HCT116 (cell line): ENCODE data around the gene ZNF311. TPM values are rescaled to one million over a fixed set of nuclear protein-coding genes. Genes with fewer than 3 reads are reported as not detected.

Experiments
- ATAC-seq: fragments of 200-7000 bp; cut with Tn5 transposase; 2 replicates; pipeline ENCODE4 v1.9.1; 2020; ENCODE audit warnings: mild to moderate bottlenecking, moderate library complexity
- BruUV-seq: library from RNA; stranded (reverse); fragments of 400-500 nt; replicated peaks from 2 replicates; lab custom pipeline; 2021; lab: Mats Ljungman, UMichigan
- CTCF ChIA-PET: fragments of 300-600 bp; sonication (Branson Sonifier 250); formaldehyde crosslinking; loops from one replicate; lab custom pipeline; 2021; ENCODE audit warnings: antibody characterized with exemption; lab: Charles Lee
- POLR2A ChIA-PET: fragments of 300-600, 350-600 bp; sonication (Branson Sonifier 250); formaldehyde crosslinking; loops from one replicate; lab custom pipeline; 2021; ENCODE audit warnings: antibody characterized with exemption; lab: Charles Lee
- RAD21 ChIA-PET, 2 experiments: fragments of 300-600 bp; sonication (Branson Sonifier 250); formaldehyde crosslinking; loops; one replicate each; lab custom pipeline; 2023; ENCODE audit warnings: low total read pairs in 2 of 2; ENCODE audit not compliant: uncharacterized antibody in 2 of 2, unreplicated experiment in 2 of 2, low non-redundant PET in 1 of 2; lab: Charles Lee
- DNase-seq: peaks from one replicate; pipeline ENCODE4 v3.0.0-alpha.2; 2010; ENCODE audit warnings: low read depth, low spot score
- H2AFZ ChIP-seq: fragments of 200-600 bp; shearing (Covaris generic), sonication (generic); 2 replicates; pipeline ENCODE4 v1.6.1; 2017; ENCODE audit warnings: low read depth, mixed run types, mixed read lengths, antibody characterized with exemption, low read length; ENCODE audit not compliant: poor library complexity, severe bottlenecking
- H3K27ac ChIP-seq: 2 replicates; pipeline ENCODE4 v1.5.1; 2012; ENCODE audit warnings: low read depth, low read length
- H3K27me3 ChIP-seq: fragments of 200-600 bp; sonication (generic); 2 replicates; pipeline ENCODE4 v1.6.1; 2016; ENCODE audit warnings: mixed run types, low read length, mixed read lengths; ENCODE audit not compliant: insufficient read depth
- H3K36me3 ChIP-seq, 2 experiments: fragments of 200-500 bp in 1 of 2; fragments of 200-600 bp in 1 of 2; sonication (Bioruptor generic) in 1 of 2; sonication (generic) in 1 of 2; 2 replicates each; pipeline versions ENCODE4 v1.5.1 to v1.6.1; 2014 to 2016; ENCODE audit warnings: low read length in 2 of 2, inconsistent platforms in 1 of 2, mixed read lengths in 1 of 2, mixed run types in 1 of 2; ENCODE audit not compliant: insufficient read depth in 2 of 2, control insufficient read depth in 1 of 2
- H3K4me1 ChIP-seq, 2 experiments: fragments of 200-600 bp in 1 of 2; sonication (generic) in 1 of 2; 2 replicates each; pipeline versions ENCODE4 v1.5.1 to v1.6.1; 2012 to 2017; ENCODE audit warnings: low read length in 2 of 2, inconsistent platforms in 1 of 2, mild to moderate bottlenecking in 1 of 2, mixed read lengths in 1 of 2, mixed run types in 1 of 2, moderate library complexity in 1 of 2; ENCODE audit not compliant: insufficient read depth in 2 of 2, control insufficient read depth in 1 of 2
- H3K4me2 ChIP-seq: fragments of 200-600 bp; sonication (generic); 2 replicates; pipeline ENCODE4 v1.6.1; 2017; ENCODE audit warnings: mixed run types, low read length, mixed read lengths
- H3K4me3 ChIP-seq, 2 experiments: fragments of 200-600 bp in 1 of 2; sonication (generic) in 1 of 2; replicated peaks in 1 of 2; 2 replicates each; pipeline ENCODE4 v1.5.1; 2011 to 2016; ENCODE audit warnings: low read length in 2 of 2, control low read depth in 1 of 2, low read depth in 1 of 2, mild to moderate bottlenecking in 1 of 2, mixed read lengths in 1 of 2, mixed run types in 1 of 2
- H3K79me2 ChIP-seq: fragments of 200-600 bp; sonication (generic); 2 replicates; pipeline ENCODE4 v1.6.1; 2017; ENCODE audit warnings: mild to moderate bottlenecking, mixed run types, low read length, moderate library complexity, mixed read lengths; ENCODE audit not compliant: insufficient read depth
- H3K9ac ChIP-seq: fragments of 200-600 bp; sonication (generic); 2 replicates; pipeline ENCODE4 v1.6.1; 2016; ENCODE audit warnings: low read length, mixed read lengths
- H3K9me2 ChIP-seq: fragments of 200-600 bp; sonication (generic), shearing (Covaris generic); 2 replicates; pipeline ENCODE4 v1.6.1; 2017; ENCODE audit warnings: mixed run types, mild to moderate bottlenecking, moderate library complexity; ENCODE audit not compliant: insufficient read depth
- H3K9me3 ChIP-seq, 2 experiments: fragments of 200-500 bp in 1 of 2; fragments of 200-600 bp in 1 of 2; sonication (Bioruptor generic) in 1 of 2; sonication (generic) in 1 of 2; 2 replicates each; pipeline ENCODE4 v1.6.1; 2014 to 2017; ENCODE audit warnings: low read length in 2 of 2, mixed read lengths in 2 of 2, inconsistent platforms in 1 of 2, low read depth in 1 of 2, mild to moderate bottlenecking in 1 of 2, mixed run types in 1 of 2, moderate library complexity in 1 of 2; ENCODE audit not compliant: control insufficient read depth in 1 of 2, insufficient read depth in 1 of 2
- H4K20me1 ChIP-seq: fragments of 200-600 bp; sonication (generic), shearing (Covaris generic); 2 replicates; pipeline ENCODE4 v1.6.1; 2017; ENCODE audit warnings: mixed run types, mild to moderate bottlenecking, moderate library complexity; ENCODE audit not compliant: insufficient read depth
- CBX3 ChIP-seq: IDR thresholded peaks from 2 replicates; pipeline ENCODE4 v1.6.1; 2012; ENCODE audit warnings: low read depth
- EZH2 ChIP-seq: fragments of 200-600 bp; sonication (generic); IDR thresholded peaks from 2 replicates; pipeline ENCODE4 v1.6.1; 2017; ENCODE audit warnings: antibody characterized with exemption, mixed run types
- POLR2A ChIP-seq: IDR thresholded peaks from 2 replicates; pipeline ENCODE4 v1.7.0; 2011; ENCODE audit warnings: borderline replicate concordance; ENCODE audit not compliant: insufficient read depth, insufficient read length; ENCODE audit errors: extremely low read depth
- REST ChIP-seq: IDR thresholded peaks from 2 replicates; pipeline ENCODE4 v1.6.1; 2012; ENCODE audit warnings: low read depth
- TCF7L2 ChIP-seq: IDR thresholded peaks from 2 replicates; pipeline ENCODE4 v1.7.0; 2011; ENCODE audit warnings: borderline replicate concordance, inconsistent platforms; ENCODE audit not compliant: insufficient read depth, insufficient read length; ENCODE audit errors: extremely low read depth
- YY1 ChIP-seq: IDR thresholded peaks from 2 replicates; pipeline ENCODE4 v1.6.1; 2011; ENCODE audit warnings: low read length, low read depth, moderate library complexity, mild to moderate bottlenecking; ENCODE audit not compliant: insufficient replicate concordance; ENCODE audit errors: extremely low read depth
- ZBTB33 ChIP-seq: IDR thresholded peaks from 2 replicates; pipeline ENCODE4 v1.6.1; 2011; ENCODE audit warnings: mild to moderate bottlenecking, low read length, moderate library complexity; ENCODE audit not compliant: insufficient replicate concordance; ENCODE audit errors: extremely low read depth
- intact Hi-C: fragments of 100-400 bp; cut with micrococcal nuclease; formaldehyde crosslinking; loops from 2 replicates; pipeline ENCODE4 v1.10.0; 2022
- total RNA-seq: library from RNA; stranded (reverse); gene quantifications from one replicate; pipeline ENCODE4 v1.2.1, GENCODE V29; 2021; ENCODE audit not compliant: unreplicated experiment

ZNF311 gene
- total RNA-seq, 1 experiment from 2014 or later = not detected

- no peak overlapping the region for H3K4me3 ChIP-seq
- POLR2A ChIA-PET = interaction anchor here (1.0 kb wide), 1 partner anchor 109 kb away, joined by 3 read pairs; no protein-coding TSS in a partner anchor
- ATAC-seq = no peak
- no peaks in the 10 kb centered on the region for H3K79me2 ChIP-seq
- H3K27me3 ChIP-seq = no peaks in the 10 kb centered on the region
- DNase-seq = no peak
- H3K4me2 ChIP-seq = peak overlapping the region; percentile 54
- H2AFZ ChIP-seq = peak overlapping the region; percentile 23
- CTCF ChIA-PET = no interaction called here
- H3K4me1 ChIP-seq = peaks cover 20 to 42% of the 10 kb centered on the region in 2 experiments; a peak in 3 of 4 replicates
- no peak overlapping the region for H3K9ac ChIP-seq
- TF ChIP-seq TCF7L2 = no peak
- no peak for TF ChIP-seq EZH2
- no peak for TF ChIP-seq ZBTB33
- no peak for TF ChIP-seq REST
- no peak for TF ChIP-seq POLR2A
- no peak for TF ChIP-seq YY1
- TF ChIP-seq CBX3 = no peak
- intact Hi-C loops = no loop called here
- RAD21 ChIA-PET = no interaction called here
- no TSS peak for BruUV-seq
- no peaks in the 10 kb centered on the region for H3K9me3 ChIP-seq
- no peaks in the 10 kb centered on the region for H3K9me2 ChIP-seq
- H4K20me1 ChIP-seq = no peaks in the 10 kb centered on the region
- no peak overlapping the region for H3K27ac ChIP-seq
- H3K36me3 ChIP-seq = no peaks in the 10 kb centered on the region
Measured at GRCh38 chr6:28947067-28947765, 57.9 kb downstream of the ZNF311 start.
